HT-29 (cell line): Measurements from ENCODE around the gene CORO7. TPM values are rescaled to one million over a fixed set of nuclear protein-coding genes. Genes with fewer than 3 reads are reported as not detected.
"Not testable (repeated sequence)": the region's sequence is repeated elsewhere in the genome, so short reads cannot be mapped to it uniquely, and the experiment has no call there.

Experiments used
- DNase-seq: peaks from one replicate; pipeline ENCODE4 v3.0.0-alpha.2; 2015; ENCODE audit warnings: low spot score
- total RNA-seq: library from RNA; depleted of rRNA; stranded (reverse); fragments of >200 nt; shearing (Covaris generic); gene quantifications from 2 replicates; pipeline ENCODE4 v1.2.3, GENCODE V29; 2014

The CORO7 gene
- total RNA-seq, 1 experiment from 2014 or later = 48.6 TPM

GRCh38 chr16:4402439-4403132 lies 13.8 kb downstream of the CORO7 start:
- DNase-seq = peak; percentile 87

- no peak for DNase-seq
Measured at GRCh38 chr16:4401510-4401909, 14.9 kb downstream of the CORO7 start.

GRCh38 chr16:4401094-4401501 lies 15.3 kb downstream of the CORO7 start:
- DNase-seq = no peak

GRCh38 chr16:4399001-4399730 lies 17.2 kb downstream of the CORO7 start:
- no peak for DNase-seq

GRCh38 chr16:4395055-4395726 lies 21.2 kb downstream of the CORO7 start:
- DNase-seq = no peak

GRCh38 chr16:4393850-4394249 lies 22.5 kb downstream of the CORO7 start:
- not testable (repeated sequence) for DNase-seq

- peak; percentile 58 for DNase-seq
Measured at GRCh38 chr16:4393240-4393600, 23.2 kb downstream of the CORO7 start.

- DNase-seq = peak; percentile 53
Measured at GRCh38 chr16:4392382-4393239, 23.8 kb downstream of the CORO7 start.

- DNase-seq = no peak
Measured at GRCh38 chr16:4391631-4392381, 24.6 kb downstream of the CORO7 start.

GRCh38 chr16:4390266-4391260 lies 25.8 kb downstream of the CORO7 start:
- DNase-seq = no peak

- no peak for DNase-seq
Measured at GRCh38 chr16:4389051-4389955, 27.1 kb downstream of the CORO7 start.

- DNase-seq = no peak
Measured at GRCh38 chr16:4388271-4389021, 27.9 kb downstream of the CORO7 start.

GRCh38 chr16:4387781-4388180 lies 28.6 kb downstream of the CORO7 start:
- no peak for DNase-seq

GRCh38 chr16:4386951-4387565 lies 29.3 kb downstream of the CORO7 start:
- DNase-seq = no peak

GRCh38 chr16:4386451-4386805 lies 30.0 kb downstream of the CORO7 start:
- no peak for DNase-seq

GRCh38 chr16:4385789-4386450 lies 30.5 kb downstream of the CORO7 start:
- DNase-seq = no peak
